GM12878 (cell line): ENCODE results near the gene TIMM17A. TPM values are rescaled to one million over a fixed set of nuclear protein-coding genes. Genes with fewer than 3 reads are reported as not detected.

Experiments used
- BCLAF1 ChIP-seq: fragments of 450-650 bp; IDR thresholded peaks from 2 replicates; pipeline ENCODE4 v1.6.1; 2017; ENCODE audit warnings: antibody characterized with exemption, mild to moderate bottlenecking, moderate library complexity
- CREB1 ChIP-seq: IDR thresholded peaks from 2 replicates; pipeline ENCODE4 v1.6.1; 2012; ENCODE audit warnings: low read depth, mild to moderate bottlenecking, inconsistent platforms
- CTCF ChIP-seq, 3 experiments: IDR thresholded peaks in 2 of 3; conservative IDR thresholded peaks in 1 of 3; 2 replicates each; pipeline ENCODE4 v1.5.1; 2011; ENCODE audit warnings: low read depth in 3 of 3, low read length in 3 of 3, mild to moderate bottlenecking in 3 of 3, control low read depth in 2 of 3, moderate library complexity in 2 of 3, inconsistent platforms in 1 of 3, mixed read lengths in 1 of 3; ENCODE audit not compliant: control insufficient read depth in 2 of 3, insufficient read depth in 1 of 3; ENCODE audit errors: extremely low read depth in 1 of 3
- GATAD2B ChIP-seq: fragments of 450-650 bp; conservative IDR thresholded peaks from 2 replicates; pipeline ENCODE4 v1.6.1; 2017; ENCODE audit warnings: low read depth, mild to moderate bottlenecking, moderate library complexity
- HDGF ChIP-seq: fragments of 450-650 bp; IDR thresholded peaks from 2 replicates; pipeline ENCODE4 v1.6.1; 2016; ENCODE audit warnings: antibody characterized with exemption
- HSF1 ChIP-seq: fragments of 150-350 bp; IDR thresholded peaks from 2 replicates; pipeline ENCODE4 v1.6.1; 2014; ENCODE audit warnings: mild to moderate bottlenecking, low read depth, low read length
- IRF5 ChIP-seq: fragments of 450-650 bp; IDR thresholded peaks from 2 replicates; pipeline ENCODE4 v1.6.1; 2017; ENCODE audit warnings: borderline replicate concordance
- MTA2 ChIP-seq: fragments of 450-650 bp; IDR thresholded peaks from 2 replicates; pipeline ENCODE4 v1.6.1; 2016; ENCODE audit warnings: low read depth, mild to moderate bottlenecking, moderate library complexity
- MYB ChIP-seq: fragments of 150-350 bp; IDR thresholded peaks from 2 replicates; pipeline ENCODE4 v1.6.1; 2014; ENCODE audit warnings: mild to moderate bottlenecking, low read depth, low read length, borderline replicate concordance
- NFIC ChIP-seq: IDR thresholded peaks from 2 replicates; pipeline ENCODE4 v1.6.1; 2012; ENCODE audit warnings: low read depth, mild to moderate bottlenecking, inconsistent platforms, low read length, moderate library complexity
- RBBP5 ChIP-seq: fragments of 200-600 bp; sonication (generic); conservative IDR thresholded peaks from 2 replicates; pipeline ENCODE4 v1.6.1; 2016
- SMAD5 ChIP-seq: IDR thresholded peaks from 2 replicates; pipeline ENCODE4 v1.6.1; 2016; ENCODE audit warnings: antibody characterized with exemption, low read depth
- SMARCA5 ChIP-seq: fragments of 450-650 bp; IDR thresholded peaks from 2 replicates; pipeline ENCODE4 v1.6.1; 2017; ENCODE audit warnings: mild to moderate bottlenecking
- SPI1 ChIP-seq: IDR thresholded peaks from 2 replicates; pipeline ENCODE4 v1.6.1; 2011; ENCODE audit warnings: low read depth, mild to moderate bottlenecking, low read length, moderate library complexity, borderline replicate concordance; ENCODE audit not compliant: insufficient read depth
- STAT3 ChIP-seq: IDR thresholded peaks from 2 replicates; pipeline ENCODE4 v1.6.1; 2011; ENCODE audit warnings: low read depth, low read length, improper control_type of control experiment
- TCF12 ChIP-seq: IDR thresholded peaks from 2 replicates; pipeline ENCODE4 v1.6.1; 2011; ENCODE audit warnings: low read depth, mild to moderate bottlenecking, low read length
- ZBTB4 ChIP-seq: fragments of 450-650 bp; formaldehyde crosslinking; IDR thresholded peaks from 2 replicates; pipeline ENCODE4 v1.4.0; 2022; ENCODE audit warnings: mild to moderate bottlenecking, moderate library complexity
- polyA plus RNA-seq, 11 experiments: library from polyadenylated mRNA; depleted of rRNA in 4 of 11; unstranded in 6 of 11; stranded (reverse) in 5 of 11; fragments of >200 nt; fragmentation: Nextera tagmentation in 4 of 11; fragmentation: Illumina TruSeq in 1 of 11; extraction: Ambion mirVana in 4 of 11; extraction: Trizol in 1 of 11; gene quantifications; 1 replicate in 1 of 11; 2 replicates in 10 of 11; pipeline versions ENCODE4 v1.2.1 to v1.2.3, GENCODE V29; 2011 to 2016; ENCODE audit warnings: inconsistent platforms in 2 of 11, missing spikeins in 2 of 11, low read depth in 1 of 11
- total RNA-seq, 4 experiments: library from RNA; depleted of rRNA in 3 of 4; stranded (reverse); fragments of >200 nt in 3 of 4; fragmentation: Illumina TruSeq in 1 of 4; extraction: Trizol in 1 of 4; gene quantifications; 2 replicates each; pipeline versions ENCODE4 v1.2.1 to v1.2.3, GENCODE V29; 2013 to 2021

The TIMM17A gene
- total and polyA plus RNA-seq, 10 of the 15 experiments (the other 5 are each of a cell fraction or from before 2014, with no cell fraction given): 68.6 to 357 (median 92.4) TPM

GRCh38 chr1:201982623-201983379 lies 27.5 kb downstream of the TIMM17A start, which contains the start of gene RNPEP (continued):
- TF ChIP-seq BCLAF1: no peak
- TF ChIP-seq NFIC: no peak
- TF ChIP-seq HDGF: peak; percentile 75; the same call in 1 of the 2 replicates
- TF ChIP-seq RBBP5: no peak
- TF ChIP-seq IRF5: no peak
- no peak for TF ChIP-seq STAT3
- TF ChIP-seq GATAD2B: peak; percentile 92
- TF ChIP-seq CREB1: 0 out of 2 replicates have a peak, but pooled peaks have one; percentile 7
- peak; percentile 46; the same call in 1 of the 2 replicates for TF ChIP-seq MTA2
- no peak for TF ChIP-seq ZBTB4
- no peak for TF ChIP-seq HSF1
- peak in 2 of 3 experiments; percentile 5 to 13; a peak in 2 of 6 replicates for TF ChIP-seq CTCF (IDR thresholded peaks at IDR 0.05 in 2 of 3, conservative IDR thresholded peaks at IDR 0.05 in 1 of 3; ENCODE audit: control insufficient read depth in 2 of 3, extremely low read depth in 1 of 3, insufficient read depth in 1 of 3, low read depth in 3 of 3, low read length in 3 of 3)
- TF ChIP-seq SMARCA5: 0 out of 2 replicates have a peak, but pooled peaks have one; percentile 51
- no peak for TF ChIP-seq TCF12
- peak; percentile 25; the same call in 1 of the 2 replicates for TF ChIP-seq SPI1
- TF ChIP-seq SMAD5: no peak
- no peak for TF ChIP-seq MYB
